GM12873 (cell line): Measurements from ENCODE around the gene HLA-DOB.

Experiments
- TF ChIP-seq, protein P1 (sequence below): IDR thresholded peaks from 2 replicates; pipeline ENCODE4 v1.5.1; 2012; ENCODE audit warnings: low read depth, mild to moderate bottlenecking, moderate library complexity, low read length, control low read depth; ENCODE audit not compliant: insufficient read depth; ENCODE audit errors: missing control alignments

The HLA-DOB gene

DNA sequence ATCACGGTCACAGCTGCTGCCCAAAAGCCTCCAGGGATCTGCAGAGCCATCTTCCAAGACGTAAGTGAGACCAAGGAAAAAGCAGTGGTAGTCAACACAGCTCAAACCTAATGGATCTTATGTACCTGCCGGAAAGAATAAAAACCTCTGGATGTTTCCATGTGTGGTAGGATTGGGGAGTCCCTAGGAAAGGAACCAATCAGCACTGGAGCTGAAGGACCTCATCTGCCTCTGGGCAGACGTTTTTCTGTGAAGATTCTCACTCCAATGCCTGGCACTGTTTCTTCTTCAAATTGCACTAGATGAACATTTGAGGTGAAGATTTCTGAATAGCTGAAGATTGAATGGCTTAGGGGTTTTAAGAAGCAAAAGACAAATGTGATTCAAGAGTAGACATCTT lies 53.4 kb downstream of the HLA-DOB start, which contains the start of gene HLA-DQB2:
Gene HLA-DQB2, minus strand, starts transcription at position 112 of the 400 bp plus-strand sequence. Its CDS starts 62 bp downstream, at position 50.
- TF ChIP-seq, protein P1, sequence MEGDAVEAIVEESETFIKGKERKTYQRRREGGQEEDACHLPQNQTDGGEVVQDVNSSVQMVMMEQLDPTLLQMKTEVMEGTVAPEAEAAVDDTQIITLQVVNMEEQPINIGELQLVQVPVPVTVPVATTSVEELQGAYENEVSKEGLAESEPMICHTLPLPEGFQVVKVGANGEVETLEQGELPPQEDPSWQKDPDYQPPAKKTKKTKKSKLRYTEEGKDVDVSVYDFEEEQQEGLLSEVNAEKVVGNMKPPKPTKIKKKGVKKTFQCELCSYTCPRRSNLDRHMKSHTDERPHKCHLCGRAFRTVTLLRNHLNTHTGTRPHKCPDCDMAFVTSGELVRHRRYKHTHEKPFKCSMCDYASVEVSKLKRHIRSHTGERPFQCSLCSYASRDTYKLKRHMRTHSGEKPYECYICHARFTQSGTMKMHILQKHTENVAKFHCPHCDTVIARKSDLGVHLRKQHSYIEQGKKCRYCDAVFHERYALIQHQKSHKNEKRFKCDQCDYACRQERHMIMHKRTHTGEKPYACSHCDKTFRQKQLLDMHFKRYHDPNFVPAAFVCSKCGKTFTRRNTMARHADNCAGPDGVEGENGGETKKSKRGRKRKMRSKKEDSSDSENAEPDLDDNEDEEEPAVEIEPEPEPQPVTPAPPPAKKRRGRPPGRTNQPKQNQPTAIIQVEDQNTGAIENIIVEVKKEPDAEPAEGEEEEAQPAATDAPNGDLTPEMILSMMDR = no peak
